WTC11 (cell line): ENCODE data around the gene SETD7. TPM values are rescaled to one million over a fixed set of nuclear protein-coding genes. Genes with fewer than 3 reads are reported as not detected.

Source experiments
- ATAC-seq: fragments of 200-7000 bp; cut with Tn5 transposase; 2 replicates; pipeline ENCODE4 v1.10.0; 2021; ENCODE audit warnings: mild to moderate bottlenecking, moderate library complexity
- CTCF ChIA-PET: fragments of 300-600 bp; sonication (Branson Sonifier 250); formaldehyde crosslinking; loops from one replicate; lab custom pipeline; 2021; ENCODE audit warnings: antibody characterized with exemption; lab: Charles Lee
- POLR2A ChIA-PET: fragments of 350-600 bp; sonication (Branson Sonifier 250); formaldehyde crosslinking; loops from one replicate; lab custom pipeline; 2021; ENCODE audit warnings: antibody characterized with exemption; lab: Charles Lee
- DNase-seq: peaks from one replicate; pipeline ENCODE4 v3.0.0; 2021; ENCODE audit warnings: low spot score
- H3K27ac Mint-ChIP-seq: 2 replicates; pipeline ENCODE4 v1.8.0; 2021; ENCODE audit warnings: mixed read lengths
- H3K27me3 Mint-ChIP-seq: 2 replicates; pipeline ENCODE4 v1.8.0; 2021; ENCODE audit warnings: low read depth, mild to moderate bottlenecking, moderate library complexity, mixed read lengths
- H3K36me3 Mint-ChIP-seq: 2 replicates; pipeline ENCODE4 v1.8.0; 2021; ENCODE audit warnings: mixed read lengths
- H3K4me1 Mint-ChIP-seq: 2 replicates; pipeline ENCODE4 v1.8.0; 2022; ENCODE audit warnings: mixed read lengths
- H3K4me3 Mint-ChIP-seq: 2 replicates; pipeline ENCODE4 v1.8.0; 2021; ENCODE audit warnings: mild to moderate bottlenecking, moderate library complexity, mixed read lengths
- H3K9me3 Mint-ChIP-seq: 2 replicates; pipeline ENCODE4 v1.8.0; 2021; ENCODE audit warnings: mixed read lengths
- ATF3 ChIP-seq: sonication (generic); formaldehyde crosslinking; conservative IDR thresholded peaks from 2 replicates; pipeline ENCODE4 v1.8.1; 2022; ENCODE audit warnings: mild to moderate bottlenecking, missing genetic modification reagents
- ATF6 ChIP-seq: sonication (generic); formaldehyde crosslinking; IDR thresholded peaks from 2 replicates; pipeline ENCODE4 v1.8.1; 2023; ENCODE audit warnings: mild to moderate bottlenecking, missing genetic modification reagents
- CDX4 ChIP-seq: fragments of 250-450 bp; sonication (Bioruptor Pico); IDR thresholded peaks from 2 replicates; pipeline ENCODE4 v1.9.0; 2021; ENCODE audit warnings: moderate library complexity, mild to moderate bottlenecking, inconsistent platforms, borderline replicate concordance
- CREB1 ChIP-seq: sonication (generic); formaldehyde crosslinking; IDR thresholded peaks from 2 replicates; pipeline ENCODE4 v1.8.0; 2023; ENCODE audit warnings: mild to moderate bottlenecking, missing genetic modification reagents
- E2F5 ChIP-seq: sonication (generic); formaldehyde crosslinking; IDR thresholded peaks from 2 replicates; pipeline ENCODE4 v1.8.1; 2022; ENCODE audit warnings: mild to moderate bottlenecking, moderate library complexity, missing genetic modification reagents
- GABPB1 ChIP-seq: sonication (generic); formaldehyde crosslinking; IDR thresholded peaks from 2 replicates; pipeline ENCODE4 v1.8.1; 2023; ENCODE audit warnings: mild to moderate bottlenecking, missing genetic modification reagents
- IRF1 ChIP-seq: sonication (generic); formaldehyde crosslinking; IDR thresholded peaks from 2 replicates; pipeline ENCODE4 v1.8.0; 2023; ENCODE audit warnings: missing genetic modification reagents
- MAX ChIP-seq: sonication (generic); formaldehyde crosslinking; IDR thresholded peaks from 2 replicates; pipeline ENCODE4 v1.8.0; 2022; ENCODE audit warnings: mild to moderate bottlenecking, missing genetic modification reagents
- MLX ChIP-seq: sonication (generic); formaldehyde crosslinking; IDR thresholded peaks from 2 replicates; pipeline ENCODE4 v1.8.1; 2023; ENCODE audit warnings: mild to moderate bottlenecking, missing genetic modification reagents, moderate library complexity
- RELA ChIP-seq: sonication (generic); formaldehyde crosslinking; IDR thresholded peaks from 2 replicates; pipeline ENCODE4 v1.8.1; 2022; ENCODE audit warnings: missing genetic modification reagents, mild to moderate bottlenecking, borderline replicate concordance
- TCF7 ChIP-seq: sonication (generic); formaldehyde crosslinking; IDR thresholded peaks from 2 replicates; pipeline ENCODE4 v1.8.0; 2022; ENCODE audit warnings: mild to moderate bottlenecking, low read depth, missing genetic modification reagents, moderate library complexity
- TP53 ChIP-seq: sonication (generic); formaldehyde crosslinking; IDR thresholded peaks from 2 replicates; pipeline ENCODE4 v1.8.1; 2023; ENCODE audit warnings: mild to moderate bottlenecking, missing genetic modification reagents
- ZNF219 ChIP-seq: sonication (generic); formaldehyde crosslinking; IDR thresholded peaks from 2 replicates; pipeline ENCODE4 v1.8.0; 2023; ENCODE audit warnings: missing genetic modification reagents, mild to moderate bottlenecking, borderline replicate concordance
- ZNF317 ChIP-seq: sonication (generic); formaldehyde crosslinking; IDR thresholded peaks from 2 replicates; pipeline ENCODE4 v1.8.1; 2023; ENCODE audit warnings: low read depth, mild to moderate bottlenecking, moderate library complexity, missing genetic modification reagents, borderline replicate concordance
- ZNF532 ChIP-seq: fragments of 250-450 bp; sonication (Bioruptor Pico); IDR thresholded peaks from 2 replicates; pipeline ENCODE4 v1.9.0; 2021; ENCODE audit warnings: mild to moderate bottlenecking, borderline replicate concordance
- total RNA-seq: library from RNA; stranded (reverse); gene quantifications from 3 replicates; pipeline ENCODE4 v1.2.3, GENCODE V29; 2021

SETD7 gene
- total RNA-seq, 1 experiment from 2014 or later: 5.6 TPM

- Mint-ChIP-seq H3K4me1 (peaks cover 48% of the 10 kb centered on the region), H3K9me3 (peaks cover 13% of the 10 kb centered on the region), H3K4me3 (peak overlapping the region; percentile 96), H3K36me3 (peaks cover 6% of the 10 kb centered on the region; the same call in 1 of the 2 replicates), H3K27me3 (no peaks in the 10 kb centered on the region), H3K27ac (peak overlapping the region; percentile 99)
- ChIA-PET POLR2A (interaction anchor here (0.6 to 1.2 kb wide), 5 partner anchors 9 to 152 kb away, joined by 3 to 7 read pairs (median 3); partner anchors contain the start of genes NAA15 and SETD7), CTCF (interaction anchor here (0.9 to 1.9 kb wide), 9 partner anchors 11 to 423 kb away, joined by 3 to 6 read pairs (median 4); partner anchors contain the start of gene NAA15)
- ATAC-seq (peak; percentile 12), DNase-seq (no peak)
- TF ChIP-seq ZNF532 (CRISPR knock-in tag) (no peak), TCF7 (0 out of 2 replicates have a peak, but pooled peaks have one; percentile 19), ATF3 (CRISPR knock-in tag) (no peak), ZNF317 (no peak), TP53 (CRISPR knock-in tag) (no peak), IRF1 (no peak)
Measured at GRCh38 chr4:139453041-139453370, 103.0 kb downstream of the SETD7 start.

GRCh38 chr4:139451997-139452396, 104.0 kb downstream of the SETD7 start:
- Mint-ChIP-seq H3K27me3 (no peaks in the 10 kb centered on the region; the same call in 1 of the 2 replicates), H3K9me3 (peaks cover 13% of the 10 kb centered on the region), H3K36me3 (peaks cover 6% of the 10 kb centered on the region; the same call in 1 of the 2 replicates), H3K4me3 (peak overlapping the region; percentile 96), H3K27ac (no peak overlapping the region), H3K4me1 (peaks cover 39% of the 10 kb centered on the region)
- ChIA-PET POLR2A (no interaction called here), CTCF (interaction anchor here (0.7 kb wide), 1 partner anchor 10 kb away, joined by 3 read pairs; no protein-coding TSS in a partner anchor)
- TF ChIP-seq RELA (CRISPR knock-in tag) (no peak), ATF6 (CRISPR knock-in tag) (no peak), CDX4 (CRISPR knock-in tag) (no peak), MAX (CRISPR knock-in tag) (no peak), MLX (no peak), GABPB1 (CRISPR knock-in tag) (no peak), ZNF219 (CRISPR knock-in tag) (no peak), E2F5 (CRISPR knock-in tag) (no peak), CREB1 (no peak)
- ATAC-seq (no peak), DNase-seq (no peak)
